ENCODE measurements around the gene COL4A2.

Gene COL4A2

GRCh38 chr13:110366733-110367132 is 59.6 kb downstream of the COL4A2 start:
- Histone ChIP-seq H4K20me1 (ENCODE audit: insufficient read depth, low read length) (no peaks in the 10 kb centered on the region), H3K4me2 (ENCODE audit: low read depth, low read length) (no peak overlapping the region), H3F3A (ENCODE audit: insufficient read depth, low read length) (no peaks in the 10 kb centered on the region), H3K27ac (ENCODE audit: low read length) (no peak overlapping the region), H3K79me2 (ENCODE audit: low read length) (no peaks in the 10 kb centered on the region), H3K9me2 (replicated peaks; ENCODE audit: insufficient read depth, low read length) (no peaks in the 10 kb centered on the region), H3K9me3 (replicated peaks; ENCODE audit: insufficient read depth, low read length) (no peaks in the 10 kb centered on the region), H3K4me3 (ENCODE audit: low read length) (no peak overlapping the region), H2AFZ (ENCODE audit: low read length) (no peak overlapping the region), H3K27me3 (replicated peaks; ENCODE audit: insufficient read depth, low read length) (no peaks in the 10 kb centered on the region), H3K4me1 (ENCODE audit: low read length) (no peaks in the 10 kb centered on the region), H3K9ac (ENCODE audit: low read length) (no peak overlapping the region), H3K36me3 (replicated peaks; ENCODE audit: insufficient read depth, low read length) (no peaks in the 10 kb centered on the region)
- TF ChIP-seq EZH2 (optimal IDR thresholded peaks at IDR 0.05; ENCODE audit: low read depth, low read length) (no peak), CTCF (IDR thresholded peaks at IDR 0.05; ENCODE audit: low read length) (no peak), EZH2phosphoT487 (IDR thresholded peaks at IDR 0.05; ENCODE audit: low read length) (no peak)
- no peak for DNase-seq

- DNase-seq: no peak
- Histone ChIP-seq H3K9me3 (replicated peaks; ENCODE audit: insufficient read depth, low read length) (no peaks in the 10 kb centered on the region), H3K27ac (ENCODE audit: low read length) (no peak overlapping the region), H3F3A (ENCODE audit: insufficient read depth, low read length) (no peaks in the 10 kb centered on the region), H3K9me2 (replicated peaks; ENCODE audit: insufficient read depth, low read length) (no peaks in the 10 kb centered on the region), H4K20me1 (ENCODE audit: insufficient read depth, low read length) (no peaks in the 10 kb centered on the region), H3K9ac (ENCODE audit: low read length) (no peak overlapping the region), H3K36me3 (replicated peaks; ENCODE audit: insufficient read depth, low read length) (no peaks in the 10 kb centered on the region), H3K4me1 (ENCODE audit: low read length) (no peaks in the 10 kb centered on the region), H3K27me3 (replicated peaks; ENCODE audit: insufficient read depth, low read length) (no peaks in the 10 kb centered on the region), H2AFZ (ENCODE audit: low read length) (no peak overlapping the region), H3K79me2 (ENCODE audit: low read length) (no peaks in the 10 kb centered on the region), H3K4me2 (ENCODE audit: low read depth, low read length) (no peak overlapping the region), H3K4me3 (ENCODE audit: low read length) (no peak overlapping the region)
- TF ChIP-seq EZH2 (optimal IDR thresholded peaks at IDR 0.05; ENCODE audit: low read depth, low read length) (no peak), EZH2phosphoT487 (IDR thresholded peaks at IDR 0.05; ENCODE audit: low read length) (no peak), CTCF (IDR thresholded peaks at IDR 0.05; ENCODE audit: low read length) (no peak)
Observed at GRCh38 chr13:110367620-110368019, 60.5 kb downstream of the COL4A2 start.

- Histone ChIP-seq H3K79me2 (ENCODE audit: low read length) (no peaks in the 10 kb centered on the region), H3K4me2 (ENCODE audit: low read depth, low read length) (no peak overlapping the region), H3K9me3 (replicated peaks; ENCODE audit: insufficient read depth, low read length) (no peaks in the 10 kb centered on the region), H3K27me3 (replicated peaks; ENCODE audit: insufficient read depth, low read length) (no peaks in the 10 kb centered on the region), H2AFZ (ENCODE audit: low read length) (no peak overlapping the region), H3K9ac (ENCODE audit: low read length) (no peak overlapping the region), H3K9me2 (replicated peaks; ENCODE audit: insufficient read depth, low read length) (no peaks in the 10 kb centered on the region), H4K20me1 (ENCODE audit: insufficient read depth, low read length) (no peaks in the 10 kb centered on the region), H3K4me1 (ENCODE audit: low read length) (no peaks in the 10 kb centered on the region), H3K36me3 (replicated peaks; ENCODE audit: insufficient read depth, low read length) (no peaks in the 10 kb centered on the region), H3F3A (ENCODE audit: insufficient read depth, low read length) (no peaks in the 10 kb centered on the region), H3K27ac (ENCODE audit: low read length) (no peak overlapping the region), H3K4me3 (ENCODE audit: low read length) (no peak overlapping the region)
- DNase-seq: no peak
- TF ChIP-seq EZH2phosphoT487 (IDR thresholded peaks at IDR 0.05; ENCODE audit: low read length): no peak
Observed at GRCh38 chr13:110368408-110368807, 61.3 kb downstream of the COL4A2 start.

GRCh38 chr13:110369400-110369799 is 62.3 kb downstream of the COL4A2 start:
- H3K9me2 ChIP-seq (replicated peaks; ENCODE audit: insufficient read depth, low read length): no peaks in the 10 kb centered on the region
- TF ChIP-seq EZH2phosphoT487 (IDR thresholded peaks at IDR 0.05; ENCODE audit: low read length): no peak
- no peak for TF ChIP-seq CTCF (IDR thresholded peaks at IDR 0.05; ENCODE audit: low read length)
- TF ChIP-seq EZH2 (optimal IDR thresholded peaks at IDR 0.05; ENCODE audit: low read depth, low read length): no peak
- no peaks in the 10 kb centered on the region for H3K4me1 ChIP-seq (ENCODE audit: low read length)
- H3K4me3 ChIP-seq (ENCODE audit: low read length): no peak overlapping the region
- H3K9me3 ChIP-seq (replicated peaks; ENCODE audit: insufficient read depth, low read length): no peaks in the 10 kb centered on the region
- H3K27ac ChIP-seq (ENCODE audit: low read length): no peak overlapping the region
- no peaks in the 10 kb centered on the region for H3K79me2 ChIP-seq (ENCODE audit: low read length)
- no peak overlapping the region for H3K4me2 ChIP-seq (ENCODE audit: low read depth, low read length)
- no peak overlapping the region for H3K9ac ChIP-seq (ENCODE audit: low read length)
- H4K20me1 ChIP-seq (ENCODE audit: insufficient read depth, low read length): no peaks in the 10 kb centered on the region
- no peaks in the 10 kb centered on the region for H3K27me3 ChIP-seq (replicated peaks; ENCODE audit: insufficient read depth, low read length)
- no peaks in the 10 kb centered on the region for H3F3A ChIP-seq (ENCODE audit: insufficient read depth, low read length)
- no peaks in the 10 kb centered on the region for H3K36me3 ChIP-seq (replicated peaks; ENCODE audit: insufficient read depth, low read length)
- H2AFZ ChIP-seq (ENCODE audit: low read length): no peak overlapping the region
- DNase-seq: no peak

All from MM.1S (cell line).